Activated T-cell treated with anti-CD3 and anti-CD28 coated beads, Interleukin-2, amount 50 U/mL, for 4 hours (primary cell): ENCODE measurements around the gene ECEL1. TPM values are rescaled to one million over a fixed set of nuclear protein-coding genes. Genes with fewer than 3 reads are reported as not detected.
A peak's percentile ranks its signal among the peaks of the same experiment; 100 is the strongest.

Experiments
- ATAC-seq, 2 donors: fragments of 200-7000 bp; cut with Tn5 transposase; one replicate each; pipeline ENCODE4 v1.10.0; 2021
- DNase-seq: peaks from one replicate; pipeline ENCODE4 v3.0.0-alpha.2; 2020
- H3K27me3 Mint-ChIP-seq: one replicate; pipeline ENCODE4 v1.8.0; 2021; ENCODE audit warnings: low read depth, mixed read lengths
- H3K36me3 Mint-ChIP-seq: one replicate; pipeline ENCODE4 v1.8.0; 2022; ENCODE audit warnings: mixed read lengths; ENCODE audit not compliant: insufficient read depth
- H3K4me1 Mint-ChIP-seq: one replicate; pipeline ENCODE4 v1.8.0; 2021; ENCODE audit warnings: low read depth, mixed read lengths
- H3K4me3 Mint-ChIP-seq: one replicate; pipeline ENCODE4 v1.8.0; 2021; ENCODE audit warnings: mild to moderate bottlenecking, moderate library complexity, mixed read lengths
- H3K9me3 Mint-ChIP-seq: one replicate; pipeline ENCODE4 v1.8.0; 2021; ENCODE audit warnings: mixed read lengths
- total RNA-seq, 3 donors: library from RNA; stranded (reverse); gene quantifications; one replicate each; pipeline ENCODE4 v1.2.1, GENCODE V29; 2021

ECEL1 gene
- total RNA-seq, 3 donors from 2014 or later = 0.16 to 0.20 (median 0.19) TPM

- H3K4me3 Mint-ChIP-seq = no peak within 1 kb of the TSS
- DNase-seq (no peak), ATAC-seq (no peak)
- peaks cover 52% of the 10 kb centered on the region for H3K27me3 Mint-ChIP-seq
- no peaks in the 10 kb centered on the region for H3K36me3 Mint-ChIP-seq
- H3K4me1 Mint-ChIP-seq = peaks cover 17% of the 10 kb centered on the region
- no peaks in the 10 kb centered on the region for H3K9me3 Mint-ChIP-seq
Observed at GRCh38 chr2:232525791-232526371, 38.2 kb upstream of the ECEL1 start, which contains the start of gene CHRND. Gene CHRND, plus strand, starts transcription at chr2:232526160. Its CDS starts 56 bp downstream, at chr2:232526216.

- H3K9me3 Mint-ChIP-seq = no peaks in the 10 kb centered on the region
- ATAC-seq = no peak
Observed at GRCh38 chr2:232525199-232525598, 37.6 kb upstream of the ECEL1 start.

GRCh38 chr2:232524771-232525170 is 37.1 kb upstream of the ECEL1 start:
- Mint-ChIP-seq H3K4me3 (no peak overlapping the region), H3K27me3 (peaks cover 55% of the 10 kb centered on the region), H3K36me3 (no peaks in the 10 kb centered on the region), H3K4me1 (peaks cover 17% of the 10 kb centered on the region), H3K9me3 (no peaks in the 10 kb centered on the region)
- no peak for DNase-seq
- no peak for ATAC-seq

More at GRCh38 chr2:232525199-232525598, 37.6 kb upstream of the ECEL1 start:
- no peaks in the 10 kb centered on the region for H3K36me3 Mint-ChIP-seq
- H3K4me3 Mint-ChIP-seq = no peak overlapping the region
- peaks cover 17% of the 10 kb centered on the region for H3K4me1 Mint-ChIP-seq
- DNase-seq = no peak
- peaks cover 54% of the 10 kb centered on the region for H3K27me3 Mint-ChIP-seq

- Mint-ChIP-seq H3K36me3 (no peaks in the 10 kb centered on the region), H3K9me3 (no peaks in the 10 kb centered on the region), H3K4me1 (peaks cover 13% of the 10 kb centered on the region), H3K27me3 (peaks cover 59% of the 10 kb centered on the region), H3K4me3 (no peak overlapping the region)
- DNase-seq = no peak
- peak; percentile 26 to 41 for ATAC-seq
Observed at GRCh38 chr2:232523682-232524597, 36.3 kb upstream of the ECEL1 start.

- ATAC-seq (no peak), DNase-seq (no peak)
- Mint-ChIP-seq H3K27me3 (peaks cover 58% of the 10 kb centered on the region), H3K9me3 (no peaks in the 10 kb centered on the region), H3K4me3 (peak overlapping the region; percentile 49), H3K36me3 (no peaks in the 10 kb centered on the region), H3K4me1 (peaks cover 7% of the 10 kb centered on the region)
Observed at GRCh38 chr2:232523402-232523681, 35.7 kb upstream of the ECEL1 start.

GRCh38 chr2:232522623-232523401 is 35.2 kb upstream of the ECEL1 start:
- DNase-seq = no peak
- H3K4me1 Mint-ChIP-seq = peaks cover 6% of the 10 kb centered on the region

GRCh38 chr2:232521959-232522622 is 34.5 kb upstream of the ECEL1 start:
- Mint-ChIP-seq H3K36me3 (no peaks in the 10 kb centered on the region), H3K4me1 (peaks cover 6% of the 10 kb centered on the region), H3K9me3 (no peaks in the 10 kb centered on the region), H3K4me3 (peak overlapping the region; percentile 43), H3K27me3 (peaks cover 51% of the 10 kb centered on the region)
- ATAC-seq = peak; percentile 75 to 83
- DNase-seq = peak; percentile 69

More at GRCh38 chr2:232522623-232523401, 35.2 kb upstream of the ECEL1 start:
- H3K27me3 Mint-ChIP-seq = peaks cover 53% of the 10 kb centered on the region
- H3K36me3 Mint-ChIP-seq = no peaks in the 10 kb centered on the region
- H3K4me3 Mint-ChIP-seq = peak overlapping the region; percentile 49
- ATAC-seq = peak; percentile 8 to 15
- H3K9me3 Mint-ChIP-seq = no peaks in the 10 kb centered on the region

GRCh38 chr2:232521098-232521497 is 33.5 kb upstream of the ECEL1 start:
- Mint-ChIP-seq H3K27me3 (peaks cover 44% of the 10 kb centered on the region), H3K36me3 (no peaks in the 10 kb centered on the region), H3K4me1 (peaks cover 6% of the 10 kb centered on the region), H3K4me3 (no peak overlapping the region), H3K9me3 (no peaks in the 10 kb centered on the region)
- DNase-seq (no peak), ATAC-seq (no peak)

GRCh38 chr2:232520489-232520888 is 32.9 kb upstream of the ECEL1 start:
- H3K4me1 Mint-ChIP-seq = peaks cover 6% of the 10 kb centered on the region
- DNase-seq = no peak
- H3K36me3 Mint-ChIP-seq = no peaks in the 10 kb centered on the region
- no peak for ATAC-seq
- no peaks in the 10 kb centered on the region for H3K9me3 Mint-ChIP-seq
- peaks cover 41% of the 10 kb centered on the region for H3K27me3 Mint-ChIP-seq
- no peak overlapping the region for H3K4me3 Mint-ChIP-seq

GRCh38 chr2:232519581-232520438 is 32.2 kb upstream of the ECEL1 start, which contains the start of gene PRSS56:
Gene PRSS56, plus strand, starts transcription at chr2:232520388. Its CDS starts 211 bp downstream, at chr2:232520599.
- Mint-ChIP-seq H3K36me3 (no peaks in the 10 kb centered on the region), H3K27me3 (peaks cover 41% of the 10 kb centered on the region), H3K9me3 (no peaks in the 10 kb centered on the region), H3K4me1 (peaks cover 6% of the 10 kb centered on the region), H3K4me3 (no peak within 1 kb of the TSS)
- ATAC-seq = no peak
- no peak for DNase-seq

- no peak for DNase-seq
Observed at GRCh38 chr2:232518844-232519243, 31.2 kb upstream of the ECEL1 start.

GRCh38 chr2:232516551-232516950 is 28.9 kb upstream of the ECEL1 start:
- H3K4me3 Mint-ChIP-seq = no peak overlapping the region
- H3K27me3 Mint-ChIP-seq = peaks cover 26% of the 10 kb centered on the region
- H3K36me3 Mint-ChIP-seq = no peaks in the 10 kb centered on the region
- DNase-seq (no peak), ATAC-seq (no peak)
- no peaks in the 10 kb centered on the region for H3K9me3 Mint-ChIP-seq
- peaks cover 2% of the 10 kb centered on the region for H3K4me1 Mint-ChIP-seq

More at GRCh38 chr2:232518844-232519243, 31.2 kb upstream of the ECEL1 start:
- Mint-ChIP-seq H3K9me3 (no peaks in the 10 kb centered on the region), H3K36me3 (no peaks in the 10 kb centered on the region), H3K4me1 (peaks cover 6% of the 10 kb centered on the region), H3K27me3 (peaks cover 34% of the 10 kb centered on the region), H3K4me3 (no peak overlapping the region)
- no peak for ATAC-seq

GRCh38 chr2:232515639-232516038 is 28.0 kb upstream of the ECEL1 start:
- DNase-seq (no peak), ATAC-seq (no peak)
- Mint-ChIP-seq H3K27me3 (peaks cover 17% of the 10 kb centered on the region), H3K36me3 (no peaks in the 10 kb centered on the region), H3K9me3 (no peaks in the 10 kb centered on the region), H3K4me3 (no peak overlapping the region), H3K4me1 (no peaks in the 10 kb centered on the region)
